ENCODE data around the gene ABCF1. TPM values are rescaled to one million over a fixed set of nuclear protein-coding genes. Genes with fewer than 3 reads are reported as not detected.

Gene ABCF1
- total and polyA plus RNA-seq, 9 of the 15 experiments (the other 6 are each of a cell fraction or from before 2014, with no cell fraction given): 41.6 to 193 (median 102) TPM

DNA sequence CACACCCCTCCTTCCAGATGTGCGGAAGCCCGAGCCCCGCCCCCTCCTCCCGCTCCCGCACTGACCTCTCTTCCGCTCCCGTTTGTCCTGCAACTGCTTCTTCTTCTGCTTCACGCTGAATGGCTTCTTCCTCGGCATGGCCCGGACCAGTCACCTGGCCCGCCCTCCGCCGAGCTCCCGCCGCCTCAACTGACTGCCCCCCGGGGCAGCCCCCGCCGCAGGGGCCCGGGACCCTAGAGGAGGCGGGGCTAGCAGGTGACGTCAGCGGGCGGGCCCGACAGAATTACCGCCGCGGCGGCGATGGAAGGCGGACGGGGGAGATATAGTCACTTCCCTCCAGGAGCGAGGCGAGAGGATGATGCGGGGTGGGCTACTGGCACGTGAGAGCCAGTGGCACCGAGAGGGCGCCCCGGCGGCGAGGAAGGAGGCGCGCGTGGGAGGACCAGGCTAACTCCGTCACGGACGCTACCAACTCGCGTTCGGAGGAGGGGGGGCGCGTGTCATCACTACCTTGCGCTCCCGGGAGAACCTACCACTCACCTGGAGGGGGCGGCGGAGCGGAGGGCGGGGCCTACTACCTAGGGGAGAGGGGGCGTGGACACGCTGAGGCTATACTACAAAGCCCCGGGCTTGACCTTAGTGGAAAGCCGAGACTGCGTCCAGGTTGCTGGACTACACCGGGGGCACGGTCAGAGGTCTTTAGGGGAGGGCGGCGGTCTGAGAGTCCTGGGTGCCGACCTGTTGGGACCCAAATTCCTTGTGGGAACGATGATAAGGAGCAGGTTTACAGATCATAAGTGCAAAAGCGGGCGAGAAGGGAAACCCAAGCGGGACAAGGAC lies 15.0 kb upstream of the ABCF1 start, which contains the start of gene GNL1 (continued):
- TF ChIP-seq ZNF143 (CRISPR knock-in tag; IDR thresholded peaks at IDR 0.05) (no peak; the same call in 1 of the 2 replicates), ZBTB17 (CRISPR knock-in tag; IDR thresholded peaks at IDR 0.05) (no peak), IFI16 (CRISPR knock-in tag; IDR thresholded peaks at IDR 0.05) (no peak), GABPB2 (CRISPR knock-in tag; conservative IDR thresholded peaks at IDR 0.05) (no peak)
- TF ChIP-seq, protein P1, sequence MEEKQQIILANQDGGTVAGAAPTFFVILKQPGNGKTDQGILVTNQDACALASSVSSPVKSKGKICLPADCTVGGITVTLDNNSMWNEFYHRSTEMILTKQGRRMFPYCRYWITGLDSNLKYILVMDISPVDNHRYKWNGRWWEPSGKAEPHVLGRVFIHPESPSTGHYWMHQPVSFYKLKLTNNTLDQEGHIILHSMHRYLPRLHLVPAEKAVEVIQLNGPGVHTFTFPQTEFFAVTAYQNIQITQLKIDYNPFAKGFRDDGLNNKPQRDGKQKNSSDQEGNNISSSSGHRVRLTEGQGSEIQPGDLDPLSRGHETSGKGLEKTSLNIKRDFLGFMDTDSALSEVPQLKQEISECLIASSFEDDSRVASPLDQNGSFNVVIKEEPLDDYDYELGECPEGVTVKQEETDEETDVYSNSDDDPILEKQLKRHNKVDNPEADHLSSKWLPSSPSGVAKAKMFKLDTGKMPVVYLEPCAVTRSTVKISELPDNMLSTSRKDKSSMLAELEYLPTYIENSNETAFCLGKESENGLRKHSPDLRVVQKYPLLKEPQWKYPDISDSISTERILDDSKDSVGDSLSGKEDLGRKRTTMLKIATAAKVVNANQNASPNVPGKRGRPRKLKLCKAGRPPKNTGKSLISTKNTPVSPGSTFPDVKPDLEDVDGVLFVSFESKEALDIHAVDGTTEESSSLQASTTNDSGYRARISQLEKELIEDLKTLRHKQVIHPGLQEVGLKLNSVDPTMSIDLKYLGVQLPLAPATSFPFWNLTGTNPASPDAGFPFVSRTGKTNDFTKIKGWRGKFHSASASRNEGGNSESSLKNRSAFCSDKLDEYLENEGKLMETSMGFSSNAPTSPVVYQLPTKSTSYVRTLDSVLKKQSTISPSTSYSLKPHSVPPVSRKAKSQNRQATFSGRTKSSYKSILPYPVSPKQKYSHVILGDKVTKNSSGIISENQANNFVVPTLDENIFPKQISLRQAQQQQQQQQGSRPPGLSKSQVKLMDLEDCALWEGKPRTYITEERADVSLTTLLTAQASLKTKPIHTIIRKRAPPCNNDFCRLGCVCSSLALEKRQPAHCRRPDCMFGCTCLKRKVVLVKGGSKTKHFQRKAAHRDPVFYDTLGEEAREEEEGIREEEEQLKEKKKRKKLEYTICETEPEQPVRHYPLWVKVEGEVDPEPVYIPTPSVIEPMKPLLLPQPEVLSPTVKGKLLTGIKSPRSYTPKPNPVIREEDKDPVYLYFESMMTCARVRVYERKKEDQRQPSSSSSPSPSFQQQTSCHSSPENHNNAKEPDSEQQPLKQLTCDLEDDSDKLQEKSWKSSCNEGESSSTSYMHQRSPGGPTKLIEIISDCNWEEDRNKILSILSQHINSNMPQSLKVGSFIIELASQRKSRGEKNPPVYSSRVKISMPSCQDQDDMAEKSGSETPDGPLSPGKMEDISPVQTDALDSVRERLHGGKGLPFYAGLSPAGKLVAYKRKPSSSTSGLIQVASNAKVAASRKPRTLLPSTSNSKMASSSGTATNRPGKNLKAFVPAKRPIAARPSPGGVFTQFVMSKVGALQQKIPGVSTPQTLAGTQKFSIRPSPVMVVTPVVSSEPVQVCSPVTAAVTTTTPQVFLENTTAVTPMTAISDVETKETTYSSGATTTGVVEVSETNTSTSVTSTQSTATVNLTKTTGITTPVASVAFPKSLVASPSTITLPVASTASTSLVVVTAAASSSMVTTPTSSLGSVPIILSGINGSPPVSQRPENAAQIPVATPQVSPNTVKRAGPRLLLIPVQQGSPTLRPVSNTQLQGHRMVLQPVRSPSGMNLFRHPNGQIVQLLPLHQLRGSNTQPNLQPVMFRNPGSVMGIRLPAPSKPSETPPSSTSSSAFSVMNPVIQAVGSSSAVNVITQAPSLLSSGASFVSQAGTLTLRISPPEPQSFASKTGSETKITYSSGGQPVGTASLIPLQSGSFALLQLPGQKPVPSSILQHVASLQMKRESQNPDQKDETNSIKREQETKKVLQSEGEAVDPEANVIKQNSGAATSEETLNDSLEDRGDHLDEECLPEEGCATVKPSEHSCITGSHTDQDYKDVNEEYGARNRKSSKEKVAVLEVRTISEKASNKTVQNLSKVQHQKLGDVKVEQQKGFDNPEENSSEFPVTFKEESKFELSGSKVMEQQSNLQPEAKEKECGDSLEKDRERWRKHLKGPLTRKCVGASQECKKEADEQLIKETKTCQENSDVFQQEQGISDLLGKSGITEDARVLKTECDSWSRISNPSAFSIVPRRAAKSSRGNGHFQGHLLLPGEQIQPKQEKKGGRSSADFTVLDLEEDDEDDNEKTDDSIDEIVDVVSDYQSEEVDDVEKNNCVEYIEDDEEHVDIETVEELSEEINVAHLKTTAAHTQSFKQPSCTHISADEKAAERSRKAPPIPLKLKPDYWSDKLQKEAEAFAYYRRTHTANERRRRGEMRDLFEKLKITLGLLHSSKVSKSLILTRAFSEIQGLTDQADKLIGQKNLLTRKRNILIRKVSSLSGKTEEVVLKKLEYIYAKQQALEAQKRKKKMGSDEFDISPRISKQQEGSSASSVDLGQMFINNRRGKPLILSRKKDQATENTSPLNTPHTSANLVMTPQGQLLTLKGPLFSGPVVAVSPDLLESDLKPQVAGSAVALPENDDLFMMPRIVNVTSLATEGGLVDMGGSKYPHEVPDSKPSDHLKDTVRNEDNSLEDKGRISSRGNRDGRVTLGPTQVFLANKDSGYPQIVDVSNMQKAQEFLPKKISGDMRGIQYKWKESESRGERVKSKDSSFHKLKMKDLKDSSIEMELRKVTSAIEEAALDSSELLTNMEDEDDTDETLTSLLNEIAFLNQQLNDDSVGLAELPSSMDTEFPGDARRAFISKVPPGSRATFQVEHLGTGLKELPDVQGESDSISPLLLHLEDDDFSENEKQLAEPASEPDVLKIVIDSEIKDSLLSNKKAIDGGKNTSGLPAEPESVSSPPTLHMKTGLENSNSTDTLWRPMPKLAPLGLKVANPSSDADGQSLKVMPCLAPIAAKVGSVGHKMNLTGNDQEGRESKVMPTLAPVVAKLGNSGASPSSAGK (IDR thresholded peaks at IDR 0.05): peak; percentile 41; the same call in 1 of the 2 replicates
- TF ChIP-seq, protein P2, sequence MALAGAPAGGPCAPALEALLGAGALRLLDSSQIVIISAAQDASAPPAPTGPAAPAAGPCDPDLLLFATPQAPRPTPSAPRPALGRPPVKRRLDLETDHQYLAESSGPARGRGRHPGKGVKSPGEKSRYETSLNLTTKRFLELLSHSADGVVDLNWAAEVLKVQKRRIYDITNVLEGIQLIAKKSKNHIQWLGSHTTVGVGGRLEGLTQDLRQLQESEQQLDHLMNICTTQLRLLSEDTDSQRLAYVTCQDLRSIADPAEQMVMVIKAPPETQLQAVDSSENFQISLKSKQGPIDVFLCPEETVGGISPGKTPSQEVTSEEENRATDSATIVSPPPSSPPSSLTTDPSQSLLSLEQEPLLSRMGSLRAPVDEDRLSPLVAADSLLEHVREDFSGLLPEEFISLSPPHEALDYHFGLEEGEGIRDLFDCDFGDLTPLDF (CRISPR knock-in tag; IDR thresholded peaks at IDR 0.05): no peak; the same call in 1 of the 2 replicates
- TF ChIP-seq, protein P3, sequence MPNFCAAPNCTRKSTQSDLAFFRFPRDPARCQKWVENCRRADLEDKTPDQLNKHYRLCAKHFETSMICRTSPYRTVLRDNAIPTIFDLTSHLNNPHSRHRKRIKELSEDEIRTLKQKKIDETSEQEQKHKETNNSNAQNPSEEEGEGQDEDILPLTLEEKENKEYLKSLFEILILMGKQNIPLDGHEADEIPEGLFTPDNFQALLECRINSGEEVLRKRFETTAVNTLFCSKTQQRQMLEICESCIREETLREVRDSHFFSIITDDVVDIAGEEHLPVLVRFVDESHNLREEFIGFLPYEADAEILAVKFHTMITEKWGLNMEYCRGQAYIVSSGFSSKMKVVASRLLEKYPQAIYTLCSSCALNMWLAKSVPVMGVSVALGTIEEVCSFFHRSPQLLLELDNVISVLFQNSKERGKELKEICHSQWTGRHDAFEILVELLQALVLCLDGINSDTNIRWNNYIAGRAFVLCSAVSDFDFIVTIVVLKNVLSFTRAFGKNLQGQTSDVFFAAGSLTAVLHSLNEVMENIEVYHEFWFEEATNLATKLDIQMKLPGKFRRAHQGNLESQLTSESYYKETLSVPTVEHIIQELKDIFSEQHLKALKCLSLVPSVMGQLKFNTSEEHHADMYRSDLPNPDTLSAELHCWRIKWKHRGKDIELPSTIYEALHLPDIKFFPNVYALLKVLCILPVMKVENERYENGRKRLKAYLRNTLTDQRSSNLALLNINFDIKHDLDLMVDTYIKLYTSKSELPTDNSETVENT (CRISPR knock-in tag; IDR thresholded peaks at IDR 0.05): 0 out of 2 replicates have a peak, but pooled peaks have one; percentile 37
- TF ChIP-seq, protein P4, sequence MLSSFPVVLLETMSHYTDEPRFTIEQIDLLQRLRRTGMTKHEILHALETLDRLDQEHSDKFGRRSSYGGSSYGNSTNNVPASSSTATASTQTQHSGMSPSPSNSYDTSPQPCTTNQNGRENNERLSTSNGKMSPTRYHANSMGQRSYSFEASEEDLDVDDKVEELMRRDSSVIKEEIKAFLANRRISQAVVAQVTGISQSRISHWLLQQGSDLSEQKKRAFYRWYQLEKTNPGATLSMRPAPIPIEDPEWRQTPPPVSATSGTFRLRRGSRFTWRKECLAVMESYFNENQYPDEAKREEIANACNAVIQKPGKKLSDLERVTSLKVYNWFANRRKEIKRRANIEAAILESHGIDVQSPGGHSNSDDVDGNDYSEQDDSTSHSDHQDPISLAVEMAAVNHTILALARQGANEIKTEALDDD (IDR thresholded peaks at IDR 0.05): no peak

All from K562 (cell line).